Astrocyte of the spinal cord (primary cell): ENCODE data around the gene BCL2L12.

Experiments used
- DNase-seq: peaks from one replicate; pipeline ENCODE4 v3.0.0; 2011; ENCODE audit warnings: low read depth, low spot score
- H3K4me3 ChIP-seq: 2 replicates; pipeline ENCODE4 v1.5.1; 2011; ENCODE audit warnings: low read depth, mild to moderate bottlenecking, low read length, moderate library complexity
- in situ Hi-C: cut with HindIII; loops from 2 replicates; pipeline ENCODE4 v1.10.0; 2017; ENCODE audit warnings: low sequenced_read_pairs
- TF ChIP-seq, protein P1 (sequence below): IDR thresholded peaks from 2 replicates; pipeline ENCODE4 v1.5.1; 2012; ENCODE audit warnings: low read depth, mild to moderate bottlenecking, low read length, inconsistent platforms

BCL2L12 gene

DNA sequence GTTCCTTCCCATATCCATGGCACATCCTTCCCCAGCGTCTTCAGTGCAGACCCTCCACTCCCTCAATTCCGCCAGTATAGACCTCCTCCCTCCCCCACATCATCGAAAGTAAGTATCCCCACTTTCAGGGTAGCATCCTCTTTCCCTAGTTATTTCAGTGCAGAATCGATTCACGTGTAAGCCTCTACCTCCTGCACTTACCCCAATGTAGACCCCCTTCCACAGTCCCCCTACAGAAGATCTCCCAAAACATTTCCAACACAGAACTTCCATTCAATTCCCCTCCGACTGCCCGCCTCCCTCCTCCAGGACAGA lies 740 bp upstream of the BCL2L12 start:
- peak overlapping the region; percentile 82 for H3K4me3 ChIP-seq
- DNase-seq, result no peak
- in situ Hi-C loops, result no loop called here
- TF ChIP-seq, protein P1, sequence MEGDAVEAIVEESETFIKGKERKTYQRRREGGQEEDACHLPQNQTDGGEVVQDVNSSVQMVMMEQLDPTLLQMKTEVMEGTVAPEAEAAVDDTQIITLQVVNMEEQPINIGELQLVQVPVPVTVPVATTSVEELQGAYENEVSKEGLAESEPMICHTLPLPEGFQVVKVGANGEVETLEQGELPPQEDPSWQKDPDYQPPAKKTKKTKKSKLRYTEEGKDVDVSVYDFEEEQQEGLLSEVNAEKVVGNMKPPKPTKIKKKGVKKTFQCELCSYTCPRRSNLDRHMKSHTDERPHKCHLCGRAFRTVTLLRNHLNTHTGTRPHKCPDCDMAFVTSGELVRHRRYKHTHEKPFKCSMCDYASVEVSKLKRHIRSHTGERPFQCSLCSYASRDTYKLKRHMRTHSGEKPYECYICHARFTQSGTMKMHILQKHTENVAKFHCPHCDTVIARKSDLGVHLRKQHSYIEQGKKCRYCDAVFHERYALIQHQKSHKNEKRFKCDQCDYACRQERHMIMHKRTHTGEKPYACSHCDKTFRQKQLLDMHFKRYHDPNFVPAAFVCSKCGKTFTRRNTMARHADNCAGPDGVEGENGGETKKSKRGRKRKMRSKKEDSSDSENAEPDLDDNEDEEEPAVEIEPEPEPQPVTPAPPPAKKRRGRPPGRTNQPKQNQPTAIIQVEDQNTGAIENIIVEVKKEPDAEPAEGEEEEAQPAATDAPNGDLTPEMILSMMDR, result no peak

DNA sequence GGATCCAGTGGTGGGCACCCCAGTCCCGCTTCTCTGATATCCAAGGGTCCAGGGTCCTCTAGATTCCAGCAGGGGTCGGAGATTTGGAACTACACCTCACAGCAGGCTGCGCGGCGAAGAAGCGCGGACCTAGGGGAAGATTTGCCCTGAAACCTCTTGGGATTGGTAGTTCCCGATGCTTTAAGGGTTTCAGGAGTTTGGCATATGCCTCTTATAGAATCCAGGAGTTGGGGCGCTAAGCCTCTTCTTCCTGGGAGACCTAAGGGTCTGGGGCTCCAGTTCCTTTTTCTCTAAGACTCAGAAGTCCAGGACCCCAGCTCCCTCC lies 349 bp downstream of the BCL2L12 start:
- in situ Hi-C loops, result no loop called here
- no peak for DNase-seq
- TF ChIP-seq, protein P1, result peak; percentile 6
- H3K4me3 ChIP-seq, result peak overlapping the region; percentile 82

DNA sequence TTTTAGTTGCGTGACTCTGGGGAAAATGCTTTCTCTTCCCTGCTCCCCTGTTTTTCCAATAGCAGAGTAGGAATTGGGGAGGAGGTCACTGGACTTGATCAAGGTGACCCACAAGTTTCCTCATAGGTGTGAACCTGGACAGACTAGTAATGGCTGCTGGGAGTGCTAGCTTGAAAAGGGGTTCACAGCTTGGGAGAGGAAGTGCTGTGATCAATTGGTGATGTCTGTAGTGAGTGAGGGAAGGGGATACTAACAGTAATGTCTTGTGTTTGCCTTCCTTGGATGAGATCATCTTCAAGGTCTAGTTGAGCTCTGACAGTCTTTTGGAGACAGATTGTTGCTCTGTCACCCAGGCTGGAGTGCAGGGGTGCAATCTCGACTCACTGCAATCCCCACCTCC lies 1.7 kb downstream of the BCL2L12 start:
- in situ Hi-C loops, result no loop called here
- no peak for DNase-seq
- TF ChIP-seq, protein P1, result no peak
- no peak overlapping the region for H3K4me3 ChIP-seq

DNA sequence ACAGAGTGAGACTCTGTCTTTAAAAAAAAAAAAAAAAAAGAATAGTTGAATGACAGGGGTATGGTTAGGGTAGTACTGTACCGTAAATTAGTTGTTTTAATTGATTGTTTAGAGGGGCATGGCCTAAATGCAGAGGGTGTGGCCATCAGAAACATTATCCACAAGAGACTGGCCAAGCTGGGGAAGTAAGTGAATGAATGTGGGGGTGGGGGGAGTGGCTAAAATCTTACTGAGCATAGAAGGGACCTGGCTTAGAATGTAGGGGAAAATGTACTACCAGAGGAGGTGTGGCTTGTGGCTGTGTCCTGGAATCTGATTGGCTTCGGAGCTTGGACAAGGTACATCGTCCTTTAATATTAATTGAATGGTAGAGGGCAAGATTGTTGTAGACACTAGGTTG lies 3.8 kb downstream of the BCL2L12 start:
- no peak for DNase-seq
- TF ChIP-seq, protein P1, result no peak
- H3K4me3 ChIP-seq, result no peak overlapping the region
- in situ Hi-C loops, result no loop called here

DNA sequence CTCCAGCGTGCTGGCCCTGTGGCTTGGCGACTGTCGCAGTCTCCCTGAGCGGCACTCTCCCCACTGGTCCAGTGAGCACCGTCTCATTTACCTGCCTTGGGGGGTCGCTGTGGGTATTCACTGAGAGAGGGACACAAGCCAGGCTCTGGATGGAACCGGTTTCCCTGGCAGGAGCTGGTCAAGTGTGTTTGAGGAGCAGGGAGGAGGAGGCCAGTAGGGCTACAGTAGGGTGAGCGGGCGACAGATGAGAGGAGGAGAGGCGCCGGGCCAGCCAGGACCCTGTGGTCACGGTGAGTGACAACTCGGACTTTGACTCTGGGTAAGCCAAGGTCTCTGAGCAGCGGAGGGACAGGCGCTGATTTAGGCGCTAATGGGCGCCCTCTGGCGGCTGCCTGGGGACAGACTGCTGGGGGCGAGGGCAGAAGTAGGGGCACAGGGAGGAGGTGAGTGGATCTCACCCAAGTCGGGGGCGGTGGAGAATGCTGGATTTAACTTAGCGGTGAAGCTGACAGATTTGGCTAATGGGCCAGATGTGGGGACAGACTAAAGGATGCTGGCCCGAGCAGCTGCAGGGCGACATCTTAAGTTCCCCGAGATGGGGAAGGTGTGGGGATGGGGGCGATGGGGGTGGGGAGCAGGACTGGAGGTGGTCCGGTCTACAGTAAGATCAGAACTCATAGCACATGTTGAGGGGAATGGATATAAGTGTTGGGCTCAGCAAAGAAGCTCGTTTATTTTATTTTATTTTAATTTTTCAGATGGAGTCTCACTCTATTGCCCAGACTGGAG lies 6.6 kb downstream of the BCL2L12 start:
- in situ Hi-C loops, result no loop called here
- TF ChIP-seq, protein P1, result peak; percentile 98
- peak; percentile 63 for DNase-seq
- H3K4me3 ChIP-seq, result no peak overlapping the region

DNA sequence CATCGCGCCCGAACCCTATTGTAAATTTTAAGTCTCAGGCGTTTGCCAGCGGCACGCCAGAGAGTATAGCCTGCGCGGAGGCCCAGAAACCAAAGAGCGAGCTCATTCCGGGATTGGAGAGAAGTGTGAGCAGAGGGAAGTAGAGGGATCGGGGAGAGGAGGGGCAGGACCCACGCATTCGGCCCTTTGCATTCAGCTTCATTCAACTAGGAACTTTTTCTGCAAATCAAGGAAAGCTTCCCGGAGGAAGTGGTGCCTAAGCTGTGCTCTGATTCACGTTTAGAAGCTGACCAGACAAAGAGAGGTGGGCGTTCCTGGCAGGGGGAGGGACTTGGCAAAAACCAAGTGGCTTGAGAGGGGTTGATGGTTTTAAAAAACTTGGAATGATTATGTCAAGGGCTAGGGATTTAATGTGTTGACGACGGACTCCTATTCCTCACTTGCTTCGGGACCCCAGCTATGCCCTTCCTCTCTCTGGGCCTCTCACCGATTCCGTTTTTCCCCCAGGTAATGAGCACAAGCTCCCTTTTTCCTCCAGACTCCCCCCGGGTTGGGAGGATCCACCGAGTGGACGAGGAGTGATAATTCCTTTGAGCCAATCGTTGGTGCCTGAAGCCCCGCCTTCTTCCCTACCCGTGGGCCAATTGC lies 10.5 kb downstream of the BCL2L12 start:
- peak; percentile 97 for DNase-seq
- TF ChIP-seq, protein P1, result no peak
- in situ Hi-C loops, result no loop called here
- H3K4me3 ChIP-seq, result peak overlapping the region; percentile 40
